HepG2 (cell line): ENCODE results near the gene DDRGK1. TPM values are rescaled to one million over a fixed set of nuclear protein-coding genes. Genes with fewer than 3 reads are reported as not detected.

Experiments
- DRAP1 ChIP-seq: IDR thresholded peaks from 2 replicates; pipeline ENCODE4 v1.6.1; 2016; ENCODE audit warnings: missing genetic modification reagents, missing compliant biosample characterization
- FOXC1 ChIP-seq: sonication (generic); formaldehyde crosslinking; IDR thresholded peaks from 2 replicates; pipeline ENCODE4 v1.8.0; 2022; ENCODE audit warnings: mild to moderate bottlenecking, missing genetic modification reagents, borderline replicate concordance
- ISL2 ChIP-seq: sonication (generic); formaldehyde crosslinking; IDR thresholded peaks from 2 replicates; pipeline ENCODE4 v1.5.0; 2020; ENCODE audit warnings: missing genetic modification reagents
- KLF15 ChIP-seq: sonication (generic); formaldehyde crosslinking; IDR thresholded peaks from 2 replicates; pipeline ENCODE4 v1.8.1; 2023; ENCODE audit warnings: borderline replicate concordance, mild to moderate bottlenecking, inconsistent platforms, missing genetic modification reagents, mixed read lengths
- MEIS1 ChIP-seq: sonication (generic); formaldehyde crosslinking; IDR thresholded peaks from 2 replicates; pipeline ENCODE4 v1.9.0; 2021; ENCODE audit warnings: mild to moderate bottlenecking, missing genetic modification reagents, moderate library complexity, borderline replicate concordance
- MTERF4 ChIP-seq: sonication (generic); formaldehyde crosslinking; IDR thresholded peaks from 2 replicates; pipeline ENCODE4 v1.8.0; 2023; ENCODE audit warnings: mild to moderate bottlenecking, missing genetic modification reagents
- ONECUT2 ChIP-seq: sonication (generic); formaldehyde crosslinking; IDR thresholded peaks from 2 replicates; pipeline ENCODE4 v1.4.0; 2020; ENCODE audit warnings: missing genetic modification reagents
- PHF8 ChIP-seq: sonication (generic); formaldehyde crosslinking; IDR thresholded peaks from 2 replicates; pipeline ENCODE4 v1.5.0; 2020; ENCODE audit warnings: missing genetic modification reagents
- RFXAP ChIP-seq: sonication (generic); formaldehyde crosslinking; IDR thresholded peaks from 2 replicates; pipeline ENCODE4 v1.4.0; 2020; ENCODE audit warnings: missing genetic modification reagents, borderline replicate concordance
- SIN3A ChIP-seq: IDR thresholded peaks from 2 replicates; pipeline ENCODE4 v1.6.1; 2011; ENCODE audit warnings: low read depth, mild to moderate bottlenecking, control low read depth, low read length, borderline replicate concordance
- SRY ChIP-seq: sonication (generic); formaldehyde crosslinking; IDR thresholded peaks from 2 replicates; pipeline ENCODE4 v1.8.0; 2022; ENCODE audit warnings: mild to moderate bottlenecking, missing genetic modification reagents
- TFDP1 ChIP-seq: IDR thresholded peaks from 2 replicates; pipeline ENCODE4 v1.6.1; 2016; ENCODE audit warnings: missing compliant biosample characterization, missing genetic modification reagents, borderline replicate concordance
- ZBTB10 ChIP-seq: sonication (generic); formaldehyde crosslinking; IDR thresholded peaks from 2 replicates; pipeline ENCODE4 v1.4.0; 2020; ENCODE audit warnings: missing genetic modification reagents, borderline replicate concordance
- ZFP36 ChIP-seq: fragments of 150-350 bp; IDR thresholded peaks from 2 replicates; pipeline ENCODE4 v1.6.1; 2018; ENCODE audit warnings: borderline replicate concordance, low read length, low read depth; ENCODE audit not compliant: partially characterized antibody
- ZFP90 ChIP-seq: sonication (generic); formaldehyde crosslinking; IDR thresholded peaks from 2 replicates; pipeline ENCODE4 v1.8.0; 2022; ENCODE audit warnings: missing genetic modification reagents, mild to moderate bottlenecking, inconsistent platforms, borderline replicate concordance
- ZKSCAN8 ChIP-seq: IDR thresholded peaks from 2 replicates; pipeline ENCODE4 v1.6.1; 2016; ENCODE audit warnings: borderline replicate concordance, missing genetic modification reagents, missing compliant biosample characterization
- ZNF503 ChIP-seq: sonication (generic); formaldehyde crosslinking; IDR thresholded peaks from 2 replicates; pipeline ENCODE4 v1.4.0; 2020; ENCODE audit warnings: missing genetic modification reagents
- ZNF672 ChIP-seq: sonication (generic); formaldehyde crosslinking; IDR thresholded peaks from 2 replicates; pipeline ENCODE4 v1.8.1; 2022; ENCODE audit warnings: missing genetic modification reagents
- polyA plus RNA-seq, 8 experiments: library from polyadenylated mRNA; depleted of rRNA in 3 of 8; stranded (reverse) in 7 of 8; unstranded in 1 of 8; fragments of >200 nt; fragmentation: Illumina TruSeq in 4 of 8; extraction: Trizol in 4 of 8; gene quantifications; 2 replicates each; pipeline versions ENCODE4 v1.2.1 to v1.2.3, GENCODE V29; 2011 to 2016; ENCODE audit warnings: low read depth in 4 of 8, missing spikeins in 1 of 8, mixed read lengths in 1 of 8; ENCODE audit not compliant: insufficient read depth in 1 of 8
- total RNA-seq, 5 experiments: library from RNA; depleted of rRNA; stranded (reverse); fragments of >200 nt; fragmentation: Illumina TruSeq; extraction: Trizol; gene quantifications; 2 replicates each; pipeline ENCODE4 v1.2.3, GENCODE V29; 2016; ENCODE audit warnings: low read depth in 1 of 5

DDRGK1 gene
- total and polyA plus RNA-seq, 2 of the 13 experiments (the other 11 are each of a cell fraction or from before 2014, with no cell fraction given): 96.7 to 149 TPM

GRCh38 chr20:3239026-3239866 lies 34.8 kb upstream of the DDRGK1 start, which contains the start of gene SLC4A11 (continued):
- TF ChIP-seq ZFP36: peak; percentile 79
- no peak for TF ChIP-seq MEIS1 (CRISPR knock-in tag)
- TF ChIP-seq ZNF503 (CRISPR knock-in tag): peak; percentile 14; the same call in 1 of the 2 replicates
- peak; percentile 35 for TF ChIP-seq SRY (CRISPR knock-in tag)
- peak; percentile 69; the same call in 1 of the 2 replicates for TF ChIP-seq ZFP90 (CRISPR knock-in tag)
- TF ChIP-seq FOXC1: peak; percentile 11
- no peak for TF ChIP-seq ZNF672
- peak; percentile 52; the same call in 1 of the 2 replicates for TF ChIP-seq RFXAP (CRISPR knock-in tag)
- TF ChIP-seq PHF8 (CRISPR knock-in tag): peak; percentile 44
- 0 out of 2 replicates have a peak, but pooled peaks have one; percentile 21 for TF ChIP-seq ZBTB10 (CRISPR knock-in tag)
- peak; percentile 62; the same call in 1 of the 2 replicates for TF ChIP-seq SIN3A
- TF ChIP-seq TFDP1 (CRISPR knock-in tag): 0 out of 2 replicates have a peak, but pooled peaks have one; percentile 18
- TF ChIP-seq ISL2: peak; percentile 65
- peak; percentile 72; the same call in 1 of the 2 replicates for TF ChIP-seq MTERF4 (CRISPR knock-in tag)
- peak; percentile 48; the same call in 1 of the 2 replicates for TF ChIP-seq KLF15
- peak; percentile 20; the same call in 1 of the 2 replicates for TF ChIP-seq ZKSCAN8 (CRISPR knock-in tag)
- no peak for TF ChIP-seq ONECUT2
- TF ChIP-seq DRAP1 (CRISPR knock-in tag): peak; percentile 87
